ENCODE measurements around the gene PPFIA4. TPM values are rescaled to one million over a fixed set of nuclear protein-coding genes. Genes with fewer than 3 reads are reported as not detected.

Gene PPFIA4
- total RNA-seq, 1 donor from 2014 or later, result 9.1 TPM

DNA sequence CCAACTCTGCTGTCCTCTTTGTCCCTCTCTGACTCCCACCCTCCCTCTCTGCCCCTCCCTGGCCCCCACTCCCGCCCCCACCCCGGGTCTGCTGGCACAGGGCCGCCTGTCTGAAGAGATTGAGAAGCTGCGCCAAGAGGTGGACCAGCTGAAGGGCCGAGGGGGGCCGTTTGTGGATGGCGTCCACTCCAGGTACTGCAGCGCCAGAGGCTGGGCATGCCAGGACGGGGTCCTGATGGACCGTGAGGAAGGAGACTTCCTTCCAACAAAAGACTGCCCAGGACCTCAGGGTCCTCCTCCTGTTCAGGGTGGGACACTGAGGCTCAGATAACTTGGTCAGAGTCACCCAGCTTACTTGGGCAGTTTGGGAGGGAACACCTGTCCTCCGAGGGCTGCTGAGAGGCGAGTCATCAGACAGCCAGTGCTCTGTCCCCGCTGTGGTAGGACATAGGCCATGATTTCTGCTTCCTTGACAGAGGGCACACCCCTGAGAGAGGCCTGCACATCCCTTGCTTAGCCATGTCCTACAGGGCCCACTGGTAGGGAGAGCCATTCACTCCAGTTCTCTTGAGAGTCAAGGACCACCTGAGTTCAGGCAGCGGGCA, 23.4 kb downstream of the PPFIA4 start:
- H3K27ac ChIP-seq (ENCODE audit: low read depth, low read length), result no peak overlapping the region
- H4K20me1 ChIP-seq (ENCODE audit: insufficient read depth, low read length), result no peaks in the 10 kb centered on the region
- no peak for FAIRE-seq

GRCh38 chr1:203050826-203051225, 24.5 kb downstream of the PPFIA4 start:
- DNase-seq (ENCODE audit: low read depth) (no peak), FAIRE-seq (no peak)
- Histone ChIP-seq H4K20me1 (ENCODE audit: insufficient read depth, low read length) (no peaks in the 10 kb centered on the region), H3K4me2 (ENCODE audit: low read length) (no peak overlapping the region), H3K79me2 (ENCODE audit: insufficient read depth, low read length) (no peaks in the 10 kb centered on the region), H3K27ac (ENCODE audit: low read depth, low read length) (no peak overlapping the region), H3K4me3 (ENCODE audit: insufficient read depth, low read depth, low read length) (no peak overlapping the region), H3K36me3 (ENCODE audit: insufficient read depth, low read length) (no peaks in the 10 kb centered on the region), H3K9ac (ENCODE audit: low read length) (no peak overlapping the region), H3K4me1 (ENCODE audit: insufficient read depth, low read length) (peaks cover 12% of the 10 kb centered on the region), H3K9me3 (ENCODE audit: insufficient read depth, low read depth, low read length) (no peaks in the 10 kb centered on the region), H3K27me3 (ENCODE audit: insufficient read depth, low read length) (peaks cover 12% of the 10 kb centered on the region), H2AFZ (ENCODE audit: low read depth, low read length) (no peak overlapping the region)
- no peak overlapping the region for H3K27ac Mint-ChIP-seq (ENCODE audit: unreplicated experiment)
- H3K27me3 Mint-ChIP-seq (ENCODE audit: low read depth, unreplicated experiment), result peaks cover 31% of the 10 kb centered on the region
- H3K9me3 Mint-ChIP-seq (ENCODE audit: unreplicated experiment), result no peaks in the 10 kb centered on the region
- H3K36me3 Mint-ChIP-seq (ENCODE audit: low read depth, unreplicated experiment), result peaks cover 28% of the 10 kb centered on the region
- no peak for TF ChIP-seq EZH2 (IDR thresholded peaks at IDR 0.05; ENCODE audit: insufficient read depth, low read length)
- TF ChIP-seq, protein P1, sequence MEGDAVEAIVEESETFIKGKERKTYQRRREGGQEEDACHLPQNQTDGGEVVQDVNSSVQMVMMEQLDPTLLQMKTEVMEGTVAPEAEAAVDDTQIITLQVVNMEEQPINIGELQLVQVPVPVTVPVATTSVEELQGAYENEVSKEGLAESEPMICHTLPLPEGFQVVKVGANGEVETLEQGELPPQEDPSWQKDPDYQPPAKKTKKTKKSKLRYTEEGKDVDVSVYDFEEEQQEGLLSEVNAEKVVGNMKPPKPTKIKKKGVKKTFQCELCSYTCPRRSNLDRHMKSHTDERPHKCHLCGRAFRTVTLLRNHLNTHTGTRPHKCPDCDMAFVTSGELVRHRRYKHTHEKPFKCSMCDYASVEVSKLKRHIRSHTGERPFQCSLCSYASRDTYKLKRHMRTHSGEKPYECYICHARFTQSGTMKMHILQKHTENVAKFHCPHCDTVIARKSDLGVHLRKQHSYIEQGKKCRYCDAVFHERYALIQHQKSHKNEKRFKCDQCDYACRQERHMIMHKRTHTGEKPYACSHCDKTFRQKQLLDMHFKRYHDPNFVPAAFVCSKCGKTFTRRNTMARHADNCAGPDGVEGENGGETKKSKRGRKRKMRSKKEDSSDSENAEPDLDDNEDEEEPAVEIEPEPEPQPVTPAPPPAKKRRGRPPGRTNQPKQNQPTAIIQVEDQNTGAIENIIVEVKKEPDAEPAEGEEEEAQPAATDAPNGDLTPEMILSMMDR (IDR thresholded peaks at IDR 0.05; ENCODE audit: insufficient read depth, low read depth, low read length), result no peak
- no peak overlapping the region for H3K4me3 Mint-ChIP-seq (ENCODE audit: unreplicated experiment)
- peaks cover 16% of the 10 kb centered on the region for H3K4me1 Mint-ChIP-seq (ENCODE audit: low read depth, unreplicated experiment)

More for the DNA sequence above, 23.4 kb downstream of the PPFIA4 start:
- TF ChIP-seq, protein P1 (IDR thresholded peaks at IDR 0.05; ENCODE audit: insufficient read depth, low read depth, low read length), result no peak
- TF ChIP-seq EZH2 (IDR thresholded peaks at IDR 0.05; ENCODE audit: insufficient read depth, low read length), result no peak
- no peak overlapping the region for H3K27ac Mint-ChIP-seq (ENCODE audit: unreplicated experiment)
- H3K4me3 Mint-ChIP-seq (ENCODE audit: unreplicated experiment), result no peak overlapping the region
- Histone ChIP-seq H3K79me2 (ENCODE audit: insufficient read depth, low read length) (no peaks in the 10 kb centered on the region), H3K36me3 (ENCODE audit: insufficient read depth, low read length) (no peaks in the 10 kb centered on the region), H3K4me1 (ENCODE audit: insufficient read depth, low read length) (peaks cover 12% of the 10 kb centered on the region), H3K4me3 (ENCODE audit: insufficient read depth, low read depth, low read length) (no peak overlapping the region), H3K4me2 (ENCODE audit: low read length) (no peak overlapping the region), H3K9me3 (ENCODE audit: insufficient read depth, low read depth, low read length) (no peaks in the 10 kb centered on the region), H3K9ac (ENCODE audit: low read length) (no peak overlapping the region), H3K27me3 (ENCODE audit: insufficient read depth, low read length) (peaks cover 9% of the 10 kb centered on the region), H2AFZ (ENCODE audit: low read depth, low read length) (no peak overlapping the region)
- H3K27me3 Mint-ChIP-seq (ENCODE audit: low read depth, unreplicated experiment), result peaks cover 33% of the 10 kb centered on the region
- peaks cover 18% of the 10 kb centered on the region for H3K4me1 Mint-ChIP-seq (ENCODE audit: low read depth, unreplicated experiment)
- peaks cover 30% of the 10 kb centered on the region for H3K36me3 Mint-ChIP-seq (ENCODE audit: low read depth, unreplicated experiment)
- DNase-seq (ENCODE audit: low read depth), result no peak
- no peaks in the 10 kb centered on the region for H3K9me3 Mint-ChIP-seq (ENCODE audit: unreplicated experiment)

- peaks cover 10% of the 10 kb centered on the region for H3K4me1 Mint-ChIP-seq (ENCODE audit: low read depth, unreplicated experiment)
- DNase-seq (ENCODE audit: low read depth) (no peak), FAIRE-seq (no peak)
- Histone ChIP-seq H3K9me3 (ENCODE audit: insufficient read depth, low read depth, low read length) (no peaks in the 10 kb centered on the region), H3K27ac (ENCODE audit: low read depth, low read length) (no peak overlapping the region), H3K36me3 (ENCODE audit: insufficient read depth, low read length) (no peaks in the 10 kb centered on the region), H3K27me3 (ENCODE audit: insufficient read depth, low read length) (peaks cover 12% of the 10 kb centered on the region), H3K79me2 (ENCODE audit: insufficient read depth, low read length) (no peaks in the 10 kb centered on the region), H4K20me1 (ENCODE audit: insufficient read depth, low read length) (no peaks in the 10 kb centered on the region), H3K9ac (ENCODE audit: low read length) (no peak overlapping the region), H3K4me2 (ENCODE audit: low read length) (no peak overlapping the region), H2AFZ (ENCODE audit: low read depth, low read length) (no peak overlapping the region), H3K4me1 (ENCODE audit: insufficient read depth, low read length) (peaks cover 7% of the 10 kb centered on the region), H3K4me3 (ENCODE audit: insufficient read depth, low read depth, low read length) (no peak overlapping the region)
- TF ChIP-seq EZH2 (IDR thresholded peaks at IDR 0.05; ENCODE audit: insufficient read depth, low read length), result no peak
- TF ChIP-seq, protein P1 (IDR thresholded peaks at IDR 0.05; ENCODE audit: insufficient read depth, low read depth, low read length), result no peak
- H3K9me3 Mint-ChIP-seq (ENCODE audit: unreplicated experiment), result no peaks in the 10 kb centered on the region
- no peak overlapping the region for H3K4me3 Mint-ChIP-seq (ENCODE audit: unreplicated experiment)
- peaks cover 37% of the 10 kb centered on the region for H3K27me3 Mint-ChIP-seq (ENCODE audit: low read depth, unreplicated experiment)
- peaks cover 27% of the 10 kb centered on the region for H3K36me3 Mint-ChIP-seq (ENCODE audit: low read depth, unreplicated experiment)
- H3K27ac Mint-ChIP-seq (ENCODE audit: unreplicated experiment), result no peak overlapping the region
These were observed 25.6 kb downstream of the PPFIA4 start for GRCh38 chr1:203051841-203052324.
